ENCODE measurements around the gene ZNF580.

- TF ChIP-seq CTCF (IDR thresholded peaks at IDR 0.05 in 2 of 3, conservative IDR thresholded peaks at IDR 0.05 in 1 of 3; ENCODE audit: insufficient read depth in 2 of 3, low read depth in 1 of 3, low read length in 3 of 3) (no peak), JUND (IDR thresholded peaks at IDR 0.05; ENCODE audit: borderline replicate concordance, low read depth, low read length) (no peak), JUND (tag; IDR thresholded peaks at IDR 0.05; ENCODE audit: borderline replicate concordance, low read depth, low read length) (no peak), MAZ (CRISPR knock-in tag; conservative IDR thresholded peaks at IDR 0.05 in 1 of 2, IDR thresholded peaks at IDR 0.05 in 1 of 2) (no peak; a peak in 1 of 4 replicates), SMAD4 (CRISPR knock-in tag; conservative IDR thresholded peaks at IDR 0.05) (no peak), KLF6 (CRISPR knock-in tag; IDR thresholded peaks at IDR 0.05; ENCODE audit: borderline replicate concordance) (no peak), MNT (conservative IDR thresholded peaks at IDR 0.05) (no peak), ZBED1 (IDR thresholded peaks at IDR 0.05) (no peak), SIN3B (IDR thresholded peaks at IDR 0.05; ENCODE audit: low read depth) (no peak), SMARCB1 (IDR thresholded peaks at IDR 0.05; ENCODE audit: insufficient read length, low read depth) (no peak)
Measured at GRCh38 chr19:55641426-55642152, 787 bp downstream of the ZNF580 start.
